HG03520 (cell line): ENCODE results near the gene PPP4R3A.
"Not testable (repeated sequence)": the region's sequence is repeated elsewhere in the genome, so short reads cannot be mapped to it uniquely, and the experiment has no call there.

ENCODE experiments used
- ATAC-seq: cut with Tn5 transposase; IDR thresholded peaks from one replicate; pipeline ENCODE4 v1.9.1; 2021; ENCODE audit warnings: mild to moderate bottlenecking, moderate library complexity; ENCODE audit not compliant: unreplicated experiment

The PPP4R3A gene

GRCh38 chr14:91444335-91445020 lies 65.6 kb downstream of the PPP4R3A start:
- ATAC-seq, result no peak

DNA sequence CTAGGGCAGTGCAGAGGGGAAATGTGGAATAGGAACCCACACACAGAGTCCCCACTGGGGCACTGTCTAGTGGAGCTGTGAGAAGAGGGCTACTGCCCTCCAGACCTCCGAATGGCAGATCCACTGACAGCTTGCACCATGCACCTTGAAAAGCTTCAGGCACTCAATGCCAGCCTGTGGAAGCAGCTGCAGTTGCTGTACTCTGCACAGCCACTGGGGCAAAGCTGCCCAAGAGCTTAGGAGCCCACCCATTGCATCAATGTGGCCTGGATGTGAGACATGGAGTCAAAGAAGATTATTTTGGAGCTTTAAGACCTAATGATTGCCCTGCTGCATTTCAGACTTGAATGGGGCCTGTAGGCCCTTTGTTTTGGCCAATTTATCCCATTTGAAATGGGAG lies 70.8 kb downstream of the PPP4R3A start:
- ATAC-seq, result no peak

DNA sequence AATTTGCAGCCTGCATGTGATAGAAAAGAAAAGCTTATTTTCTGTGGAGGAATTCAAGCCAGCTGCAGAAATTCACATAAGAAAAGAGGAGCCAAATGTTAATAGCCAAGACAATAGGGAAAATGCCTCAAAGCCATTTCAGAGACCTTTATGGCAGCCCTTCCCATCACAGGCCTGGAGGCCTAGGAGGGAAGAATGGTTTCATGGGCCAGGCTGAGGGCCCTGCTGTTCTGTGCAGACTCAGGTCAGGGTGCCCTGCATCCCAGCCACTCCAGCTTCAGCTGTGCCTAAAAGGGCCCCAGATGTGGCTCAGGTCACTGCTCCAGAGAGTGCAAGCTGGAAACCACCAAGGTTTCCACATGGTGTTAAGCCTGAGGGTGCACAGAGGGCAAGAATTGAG lies 71.3 kb downstream of the PPP4R3A start:
- no peak for ATAC-seq

DNA sequence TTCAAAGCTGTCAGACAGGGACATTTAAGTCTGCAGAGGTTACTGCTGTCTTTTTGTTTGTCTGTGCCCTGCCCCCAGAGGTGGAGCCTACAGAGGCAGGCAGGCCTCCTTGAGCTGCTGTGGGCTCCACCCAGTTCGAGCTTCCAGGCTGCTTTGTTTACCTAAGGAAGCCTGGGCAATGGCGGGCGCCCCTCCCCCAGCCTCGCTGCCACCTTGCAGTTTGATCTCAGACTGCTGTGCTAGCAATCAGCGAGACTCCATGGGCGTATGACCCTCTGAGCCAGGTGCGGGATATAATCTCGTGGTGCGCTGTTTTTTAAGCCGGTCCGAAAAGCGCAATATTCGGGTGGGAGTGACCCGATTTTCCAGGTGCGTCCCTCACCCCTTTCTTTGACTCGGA lies 73.8 kb downstream of the PPP4R3A start:
- not testable (repeated sequence) for ATAC-seq

GRCh38 chr14:91429385-91429784 lies 80.7 kb downstream of the PPP4R3A start:
- no peak for ATAC-seq

DNA sequence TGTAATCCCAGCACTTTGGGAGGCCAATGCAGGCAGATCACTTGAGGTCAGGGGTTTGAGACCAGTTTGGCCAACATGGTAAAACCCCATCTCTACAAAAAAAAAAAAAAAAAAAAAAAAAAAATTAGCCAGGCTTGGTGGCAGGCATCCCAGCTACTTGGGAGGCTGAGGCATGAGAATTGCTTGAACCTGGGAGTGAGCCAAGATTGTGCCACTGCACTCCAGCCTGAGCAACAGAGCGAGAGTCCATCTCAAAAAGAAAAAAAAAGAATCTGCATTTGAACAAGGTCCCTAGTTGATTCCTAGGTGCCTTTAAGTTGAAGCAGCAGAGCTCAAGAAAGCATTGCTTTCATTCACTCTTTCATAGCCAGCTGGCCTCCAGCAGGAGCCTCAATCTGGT lies 81.2 kb downstream of the PPP4R3A start:
- not testable (repeated sequence) for ATAC-seq

- ATAC-seq, result not testable (repeated sequence)
Observed at GRCh38 chr14:91425531-91425944, 84.6 kb downstream of the PPP4R3A start.

GRCh38 chr14:91424813-91425530 lies 85.1 kb downstream of the PPP4R3A start:
- ATAC-seq, result no peak

DNA sequence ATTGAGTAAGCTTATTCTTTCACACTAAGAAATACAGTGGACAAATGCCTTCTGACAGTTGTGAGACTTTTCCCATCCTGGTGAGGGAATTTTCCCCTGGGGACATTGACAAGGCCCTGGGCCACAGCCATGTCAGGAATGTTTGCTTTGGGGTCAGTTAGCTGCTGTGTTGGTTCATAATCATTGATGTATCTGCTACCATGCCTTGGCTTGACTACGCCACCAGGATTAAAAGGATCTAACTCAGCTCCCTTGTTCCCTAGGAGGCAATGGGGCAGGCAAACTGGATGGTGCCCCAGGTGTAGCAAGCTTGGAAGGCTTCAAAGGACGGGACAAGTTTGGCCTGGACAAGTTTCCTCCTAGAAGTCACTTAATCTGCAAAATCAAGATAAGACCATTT lies 89.4 kb downstream of the PPP4R3A start:
- no peak for ATAC-seq

- no peak for ATAC-seq
Observed at GRCh38 chr14:91419451-91419850, 90.7 kb downstream of the PPP4R3A start.

- ATAC-seq, result no peak
Observed at GRCh38 chr14:91419044-91419397, 91.1 kb downstream of the PPP4R3A start.

DNA sequence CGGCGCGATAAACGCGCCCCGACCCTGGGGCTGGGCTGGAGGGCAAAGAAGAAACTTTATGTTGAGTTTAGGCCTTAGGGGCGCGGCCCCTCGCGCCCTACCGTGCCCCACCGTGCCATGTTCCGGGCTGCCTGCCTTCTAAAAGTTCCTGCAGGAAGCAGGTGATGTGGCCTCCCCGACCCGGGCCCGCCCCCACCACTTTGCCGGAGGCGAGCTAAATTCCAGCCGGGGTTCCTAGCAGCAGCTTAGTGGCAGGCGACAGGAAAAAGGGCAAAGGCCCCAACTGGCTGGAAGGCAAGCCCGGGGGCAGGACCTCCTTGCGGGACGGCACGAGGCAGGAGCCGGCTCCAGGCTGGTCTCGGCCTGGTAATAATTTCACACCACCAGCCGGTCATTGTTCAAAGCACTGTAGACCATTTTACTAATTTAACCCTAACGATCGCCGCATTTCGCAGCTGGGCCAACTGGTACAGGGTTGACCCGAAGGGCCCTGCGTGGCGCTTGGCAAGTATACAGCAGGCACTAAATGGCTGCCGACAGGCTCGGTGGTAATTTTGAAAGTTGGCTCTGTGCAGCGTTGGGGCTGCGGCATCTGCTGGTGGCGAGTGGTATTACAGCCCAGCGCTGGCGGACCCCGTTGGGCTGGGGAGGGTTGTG lies 91.6 kb downstream of the PPP4R3A start:
- ATAC-seq, result no peak

DNA sequence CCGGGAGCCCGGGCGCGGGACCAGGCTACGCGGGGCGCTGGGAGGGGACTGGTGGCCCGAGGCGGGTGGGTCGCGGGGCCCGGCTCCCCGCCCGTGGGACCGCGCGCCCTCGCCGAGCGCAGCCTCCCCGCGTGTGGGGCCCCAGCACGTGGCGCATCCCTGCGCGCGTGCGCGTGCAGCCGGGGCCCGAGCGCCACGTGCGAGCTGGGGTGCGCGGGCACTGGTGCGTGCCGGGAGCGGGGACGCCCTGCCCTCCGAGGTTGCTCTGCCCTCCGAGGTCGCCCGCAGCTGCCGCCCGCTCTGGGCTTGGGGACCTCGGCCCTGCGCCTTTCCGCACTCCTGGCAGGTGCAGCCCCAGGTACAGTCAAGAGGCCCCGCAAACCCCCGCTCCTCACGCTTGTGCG lies 92.1 kb downstream of the PPP4R3A start:
- peak; percentile 29 for ATAC-seq

DNA sequence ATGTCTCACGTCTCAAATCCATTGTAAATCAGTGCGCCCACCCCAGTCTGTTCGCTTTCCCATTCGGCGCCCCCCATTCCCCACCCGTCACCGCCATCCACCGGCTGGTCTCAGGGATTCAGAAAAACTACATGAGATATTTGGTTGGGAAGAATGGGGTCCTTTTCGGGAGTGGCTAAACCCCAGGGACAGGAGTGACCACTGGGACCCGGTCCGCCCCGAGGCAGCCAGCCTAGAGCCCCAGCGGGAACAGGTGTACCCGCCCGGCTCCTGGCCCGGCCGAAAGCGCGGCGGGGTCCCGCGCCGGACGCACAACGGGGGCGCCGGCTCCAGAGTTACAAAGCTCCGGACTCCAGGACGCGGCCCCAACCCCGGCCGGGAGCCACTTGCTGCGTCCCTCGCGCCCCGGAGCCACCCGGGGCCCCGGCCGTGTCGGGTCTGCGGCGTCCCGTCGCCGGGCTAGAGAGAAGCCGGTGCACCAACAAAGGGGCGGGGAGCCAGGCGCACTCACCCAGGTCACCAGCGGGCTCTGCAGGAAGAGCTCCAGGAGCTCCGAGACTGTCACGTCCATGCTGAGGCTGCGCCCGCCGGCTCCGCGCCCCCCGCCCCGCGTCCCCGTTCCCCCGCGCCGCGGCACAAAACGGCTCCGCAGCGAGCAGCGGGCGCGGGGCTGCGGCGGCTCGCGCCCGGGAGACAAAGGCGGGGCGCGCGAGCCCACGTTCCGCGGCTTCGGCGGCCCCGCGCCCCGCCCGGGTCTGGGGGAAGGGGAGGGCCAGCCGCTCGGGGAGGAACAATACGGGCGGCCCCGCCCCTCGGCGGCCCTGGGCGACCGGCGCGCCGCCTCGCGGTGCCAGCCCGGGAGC lies 92.8 kb downstream of the PPP4R3A start, which contains the start of gene CCDC88C:
TSS of gene CCDC88C (minus strand) at position 701 of the 863 bp plus-strand sequence. CDS start at position 571, 130 bp downstream.
- ATAC-seq, result peak; percentile 38

DNA sequence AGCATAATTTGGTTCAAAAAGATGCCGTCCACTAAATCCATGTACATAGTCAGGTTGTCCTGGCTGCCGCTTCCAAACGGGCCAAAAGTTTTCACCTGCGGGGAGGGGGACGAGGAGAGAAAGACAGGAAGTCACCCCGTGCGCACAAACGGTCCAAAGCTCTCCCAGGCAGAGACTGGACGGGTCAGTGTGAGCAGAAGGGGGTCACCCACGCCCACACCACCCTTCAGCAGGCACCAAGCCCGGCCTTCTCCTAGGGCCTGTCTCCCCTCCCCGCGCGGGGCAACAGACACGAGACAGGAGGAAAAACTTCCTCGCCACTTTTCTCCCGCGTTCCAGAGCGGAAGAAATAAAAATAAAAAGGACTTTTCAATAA lies 93.4 kb downstream of the PPP4R3A start:
- ATAC-seq, result no peak

GRCh38 chr14:91415794-91416743 lies 94.0 kb downstream of the PPP4R3A start:
- ATAC-seq, result peak; percentile 48

DNA sequence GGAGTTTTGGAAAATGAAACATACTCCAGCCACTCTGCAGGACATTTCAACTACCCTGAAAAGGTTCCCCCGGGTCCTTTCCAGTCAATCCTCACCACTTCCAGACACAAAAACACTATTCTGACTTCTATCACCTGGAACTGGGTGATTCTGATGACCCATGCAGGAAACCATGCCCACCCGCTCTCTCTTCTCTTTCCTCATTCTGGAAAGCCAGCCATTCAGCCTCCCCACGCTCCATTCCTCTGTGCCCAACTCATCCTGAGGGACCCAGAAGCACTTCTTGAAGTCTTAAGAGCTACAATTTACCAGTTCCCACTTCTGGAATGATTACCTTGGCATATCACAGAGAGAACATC lies 95.7 kb downstream of the PPP4R3A start:
- ATAC-seq, result no peak

DNA sequence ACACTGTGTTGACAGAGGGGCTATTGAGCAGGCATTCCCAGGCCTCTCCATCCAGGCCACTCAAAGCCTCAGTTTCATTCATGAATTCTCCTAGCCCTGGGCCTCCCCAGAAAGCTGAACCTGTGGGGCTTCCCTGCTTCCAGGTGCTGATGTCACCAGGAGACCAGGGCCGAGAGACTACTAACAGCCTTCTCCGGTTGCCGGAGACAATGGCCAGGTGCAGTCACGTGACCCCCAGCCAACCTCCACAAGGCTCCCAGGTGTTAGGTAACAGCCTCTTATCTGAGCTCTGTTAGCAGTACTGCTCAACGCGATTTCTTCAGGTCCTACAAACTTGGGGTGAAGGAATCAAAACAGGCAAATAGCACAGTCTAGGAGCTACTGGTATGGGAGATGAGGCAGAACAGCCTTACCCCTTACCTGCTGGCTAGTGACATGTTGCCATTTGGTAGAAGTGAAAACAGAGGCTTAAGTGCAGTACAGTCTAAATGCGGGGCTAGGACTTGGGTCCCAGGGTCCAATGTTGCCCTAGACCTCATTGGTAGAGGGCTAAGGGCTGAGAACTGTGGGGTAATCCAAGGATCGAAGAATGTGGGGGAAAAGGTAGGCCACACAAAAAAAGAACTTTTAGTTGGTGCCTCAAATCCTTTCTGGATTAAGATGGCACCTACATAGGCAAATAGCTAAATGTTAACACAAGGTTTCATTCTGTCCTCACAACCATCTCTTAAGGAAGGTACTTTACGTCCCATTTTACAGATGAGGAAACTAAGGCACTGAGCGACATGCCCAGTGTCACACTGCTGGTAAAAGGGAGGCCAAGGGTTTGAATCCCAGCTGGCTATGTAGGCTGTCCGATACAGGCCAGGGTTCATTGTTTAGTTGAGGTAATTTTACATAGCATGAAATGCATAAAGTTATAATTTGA lies 96.3 kb downstream of the PPP4R3A start:
- ATAC-seq, result no peak

GRCh38 chr14:91412939-91413338 lies 97.2 kb downstream of the PPP4R3A start:
- ATAC-seq, result no peak
